ENCODE results near the gene ZBED5.

DNA sequence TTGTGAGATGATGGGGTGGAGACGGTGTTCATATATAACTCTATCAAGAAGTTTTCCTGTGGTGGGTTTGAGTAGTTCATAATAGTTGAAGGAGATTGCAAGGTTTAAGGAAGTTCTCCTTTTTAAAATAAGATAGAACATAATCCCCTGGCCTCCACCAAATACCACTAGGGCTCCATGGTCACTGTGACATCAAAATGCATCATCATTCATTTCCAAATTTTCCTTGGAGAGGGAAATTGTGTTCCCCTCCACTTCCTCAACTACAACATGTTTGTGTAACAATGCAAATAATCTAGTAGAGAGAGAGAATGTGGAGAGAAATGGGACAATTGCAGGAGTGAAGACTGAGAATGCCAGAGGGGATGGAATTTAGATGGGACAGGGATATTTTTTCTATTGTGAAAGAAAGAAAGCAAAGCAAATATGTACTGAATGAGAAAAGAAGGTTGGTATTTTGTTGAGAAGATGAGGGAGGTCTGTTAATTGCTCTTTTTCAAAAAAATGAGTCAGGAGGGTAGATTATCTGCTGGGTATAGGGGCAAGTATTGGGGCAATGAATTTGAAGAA is 33.4 kb upstream of the ZBED5 start:
- TF ChIP-seq, protein P1, sequence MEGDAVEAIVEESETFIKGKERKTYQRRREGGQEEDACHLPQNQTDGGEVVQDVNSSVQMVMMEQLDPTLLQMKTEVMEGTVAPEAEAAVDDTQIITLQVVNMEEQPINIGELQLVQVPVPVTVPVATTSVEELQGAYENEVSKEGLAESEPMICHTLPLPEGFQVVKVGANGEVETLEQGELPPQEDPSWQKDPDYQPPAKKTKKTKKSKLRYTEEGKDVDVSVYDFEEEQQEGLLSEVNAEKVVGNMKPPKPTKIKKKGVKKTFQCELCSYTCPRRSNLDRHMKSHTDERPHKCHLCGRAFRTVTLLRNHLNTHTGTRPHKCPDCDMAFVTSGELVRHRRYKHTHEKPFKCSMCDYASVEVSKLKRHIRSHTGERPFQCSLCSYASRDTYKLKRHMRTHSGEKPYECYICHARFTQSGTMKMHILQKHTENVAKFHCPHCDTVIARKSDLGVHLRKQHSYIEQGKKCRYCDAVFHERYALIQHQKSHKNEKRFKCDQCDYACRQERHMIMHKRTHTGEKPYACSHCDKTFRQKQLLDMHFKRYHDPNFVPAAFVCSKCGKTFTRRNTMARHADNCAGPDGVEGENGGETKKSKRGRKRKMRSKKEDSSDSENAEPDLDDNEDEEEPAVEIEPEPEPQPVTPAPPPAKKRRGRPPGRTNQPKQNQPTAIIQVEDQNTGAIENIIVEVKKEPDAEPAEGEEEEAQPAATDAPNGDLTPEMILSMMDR (IDR thresholded peaks at IDR 0.05), result no peak
- no peak for TF ChIP-seq POLR2A (IDR thresholded peaks at IDR 0.05)

Data from heart left ventricle (tissue), 13 donors.